HEK293T (cell line): Measurements from ENCODE around the gene TRAPPC13.

ENCODE experiments used
- CTCF ChIA-PET: fragments of 350-600 bp; formaldehyde crosslinking; extraction: SDS; loops from one replicate; lab custom pipeline; 2021; ENCODE audit warnings: antibody characterized with exemption, inconsistent platforms; lab: Yijun Ruan, JAX
- POLR2A ChIA-PET: fragments of 350-600 bp; formaldehyde crosslinking; extraction: SDS; loops from one replicate; lab custom pipeline; 2020; ENCODE audit warnings: antibody characterized with exemption, inconsistent platforms; lab: Yijun Ruan, JAX
- DNase-seq: peaks from one replicate; pipeline ENCODE4 v3.0.0; 2012; ENCODE audit warnings: mixed read lengths; ENCODE audit errors: extremely low spot score
- ARNT ChIP-seq: fragments of 450-650 bp; IDR thresholded peaks from 2 replicates; pipeline ENCODE4 v1.6.1; 2017; ENCODE audit warnings: mild to moderate bottlenecking
- BHLHE40 ChIP-seq: fragments of 450-650 bp; IDR thresholded peaks from 2 replicates; pipeline ENCODE4 v1.6.1; 2016; ENCODE audit warnings: mild to moderate bottlenecking, moderate library complexity, borderline replicate concordance
- CTBP1 ChIP-seq: fragments of 450-650 bp; IDR thresholded peaks from 2 replicates; pipeline ENCODE4 v1.6.1; 2016; ENCODE audit warnings: borderline replicate concordance
- ELF4 ChIP-seq: fragments of 450-650 bp; IDR thresholded peaks from 2 replicates; pipeline ENCODE4 v1.6.1; 2017; ENCODE audit warnings: antibody characterized with exemption
- FOXA1 ChIP-seq: fragments of 450-650 bp; IDR thresholded peaks from 2 replicates; pipeline ENCODE4 v1.6.1; 2016; ENCODE audit warnings: mild to moderate bottlenecking
- FOXK2 ChIP-seq: fragments of 450-650 bp; IDR thresholded peaks from 2 replicates; pipeline ENCODE4 v1.6.1; 2016; ENCODE audit warnings: mild to moderate bottlenecking
- FOXM1 ChIP-seq: fragments of 450-650 bp; IDR thresholded peaks from 2 replicates; pipeline ENCODE4 v1.6.1; 2017; ENCODE audit warnings: mild to moderate bottlenecking, borderline replicate concordance
- HDGF ChIP-seq: fragments of 450-650 bp; IDR thresholded peaks from 2 replicates; pipeline ENCODE4 v1.6.1; 2017; ENCODE audit warnings: antibody characterized with exemption, borderline replicate concordance
- L3MBTL2 ChIP-seq: fragments of 450-650 bp; conservative IDR thresholded peaks from 2 replicates; pipeline ENCODE4 v1.6.1; 2016; ENCODE audit warnings: mild to moderate bottlenecking
- LEF1 ChIP-seq: fragments of 450-650 bp; IDR thresholded peaks from 2 replicates; pipeline ENCODE4 v1.6.1; 2017; ENCODE audit warnings: mild to moderate bottlenecking, borderline replicate concordance
- NFRKB ChIP-seq: fragments of 450-650 bp; IDR thresholded peaks from 2 replicates; pipeline ENCODE4 v1.6.1; 2016; ENCODE audit warnings: mild to moderate bottlenecking, moderate library complexity
- SP1 ChIP-seq: fragments of 450-650 bp; IDR thresholded peaks from 2 replicates; pipeline ENCODE4 v1.6.1; 2017
- SUZ12 ChIP-seq: fragments of 450-650 bp; IDR thresholded peaks from 2 replicates; pipeline ENCODE4 v1.6.1; 2016; ENCODE audit warnings: mild to moderate bottlenecking
- TARDBP ChIP-seq: fragments of 450-650 bp; IDR thresholded peaks from 2 replicates; pipeline ENCODE4 v1.6.1; 2016
- ZNF384 ChIP-seq: fragments of 450-650 bp; IDR thresholded peaks from 2 replicates; pipeline ENCODE4 v1.6.1; 2016
- TF ChIP-seq, protein P1 (sequence below): fragments of 450-650 bp; IDR thresholded peaks from 2 replicates; pipeline ENCODE4 v1.6.1; 2016

The TRAPPC13 gene

DNA sequence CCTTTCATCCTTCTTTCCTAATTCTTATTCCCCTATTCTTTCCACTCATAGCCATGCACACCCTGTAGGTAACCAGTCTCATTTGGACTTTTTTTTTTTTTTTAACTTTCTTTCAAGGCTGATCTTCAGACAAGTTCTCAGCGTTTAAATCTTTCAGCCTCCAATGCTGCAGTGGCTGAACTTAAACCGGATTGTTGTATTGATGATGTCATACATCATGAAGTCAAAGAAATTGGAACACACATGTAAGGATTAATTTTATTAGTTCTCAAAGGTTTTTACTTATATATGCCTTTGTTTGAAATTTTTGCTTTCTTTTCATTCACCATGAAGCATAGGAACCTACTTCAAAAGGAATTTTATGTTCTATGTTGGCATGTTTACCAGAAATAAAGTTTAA, 22.1 kb downstream of the TRAPPC13 start:
- no peak for DNase-seq
- ChIA-PET POLR2A (no interaction called here), CTCF (no interaction called here)
- no peak for TF ChIP-seq FOXA1
- no peak for TF ChIP-seq BHLHE40
- TF ChIP-seq, protein P1, sequence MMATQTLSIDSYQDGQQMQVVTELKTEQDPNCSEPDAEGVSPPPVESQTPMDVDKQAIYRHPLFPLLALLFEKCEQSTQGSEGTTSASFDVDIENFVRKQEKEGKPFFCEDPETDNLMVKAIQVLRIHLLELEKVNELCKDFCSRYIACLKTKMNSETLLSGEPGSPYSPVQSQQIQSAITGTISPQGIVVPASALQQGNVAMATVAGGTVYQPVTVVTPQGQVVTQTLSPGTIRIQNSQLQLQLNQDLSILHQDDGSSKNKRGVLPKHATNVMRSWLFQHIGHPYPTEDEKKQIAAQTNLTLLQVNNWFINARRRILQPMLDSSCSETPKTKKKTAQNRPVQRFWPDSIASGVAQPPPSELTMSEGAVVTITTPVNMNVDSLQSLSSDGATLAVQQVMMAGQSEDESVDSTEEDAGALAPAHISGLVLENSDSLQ, result no peak
- TF ChIP-seq HDGF, result no peak
- no peak for TF ChIP-seq SP1
- TF ChIP-seq ARNT, result no peak
- TF ChIP-seq NFRKB, result no peak
- TF ChIP-seq SUZ12, result no peak
- no peak for TF ChIP-seq FOXK2
- TF ChIP-seq L3MBTL2, result no peak
- no peak for TF ChIP-seq TARDBP
- TF ChIP-seq FOXM1, result no peak
- no peak for TF ChIP-seq ZNF384
- TF ChIP-seq ELF4, result no peak
- TF ChIP-seq LEF1, result no peak
- TF ChIP-seq CTBP1, result no peak

DNA sequence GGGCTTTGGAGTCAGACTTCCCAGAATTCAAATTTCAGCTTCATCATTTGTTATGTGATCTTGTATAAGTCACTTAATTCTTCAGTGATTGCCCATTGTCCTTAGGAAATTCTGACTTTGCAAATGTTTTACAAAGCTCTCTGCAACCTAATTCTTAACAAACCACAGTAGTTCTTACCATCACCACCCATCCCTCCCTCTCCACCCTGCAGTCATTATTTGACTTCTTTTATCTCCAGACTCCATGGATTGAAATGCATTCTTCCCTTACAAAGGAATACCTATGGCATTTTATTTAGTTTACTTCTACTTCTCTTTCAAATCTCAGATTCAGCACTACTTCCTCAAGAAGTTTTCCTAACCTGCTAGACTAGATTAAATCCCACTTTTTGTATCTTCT, 23.1 kb downstream of the TRAPPC13 start:
- CTCF ChIA-PET, result no interaction called here
- POLR2A ChIA-PET, result no interaction called here
- no peak for DNase-seq
- TF ChIP-seq FOXM1, result no peak
- no peak for TF ChIP-seq SUZ12
- no peak for TF ChIP-seq ZNF384
- no peak for TF ChIP-seq ELF4
- no peak for TF ChIP-seq ARNT
- TF ChIP-seq NFRKB, result no peak
- TF ChIP-seq BHLHE40, result no peak
- TF ChIP-seq LEF1, result no peak
- no peak for TF ChIP-seq L3MBTL2
- TF ChIP-seq TARDBP, result no peak
- TF ChIP-seq, protein P1, result no peak
- no peak for TF ChIP-seq SP1
- TF ChIP-seq CTBP1, result no peak
- TF ChIP-seq FOXA1, result no peak
- no peak for TF ChIP-seq FOXK2
- TF ChIP-seq HDGF, result no peak

DNA sequence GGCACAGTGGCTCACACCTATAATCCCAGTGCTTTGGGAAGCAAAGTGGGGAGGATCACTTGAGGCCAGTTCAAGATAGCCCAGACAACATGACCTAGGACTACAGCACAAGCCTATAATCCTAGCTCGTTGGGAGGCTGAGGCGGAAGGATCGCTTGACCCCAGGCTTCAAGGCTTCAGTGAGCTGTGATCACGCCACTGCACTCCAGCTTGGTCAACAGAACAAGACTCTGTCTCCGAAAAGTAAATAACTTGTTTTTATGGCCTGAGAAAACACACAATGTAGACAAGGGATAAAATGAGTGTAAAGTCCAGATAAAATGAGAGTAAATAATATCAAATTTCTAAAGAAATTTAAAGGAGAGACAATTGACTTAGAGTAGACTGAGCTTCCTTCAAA, 26.3 kb downstream of the TRAPPC13 start:
- POLR2A ChIA-PET, result interaction anchor here (0.8 kb wide), 1 partner anchor 27 kb away, joined by 3 read pairs; the partner anchor contains the start of gene TRIM23
- TF ChIP-seq CTBP1 (no peak), FOXA1 (no peak), L3MBTL2 (no peak), BHLHE40 (no peak), FOXK2 (no peak), FOXM1 (no peak), SP1 (no peak), ZNF384 (no peak), ARNT (no peak), LEF1 (no peak)
- TF ChIP-seq, protein P1, result no peak
- CTCF ChIA-PET, result interaction anchor here (1.6 kb wide), 1 partner anchor 13 kb away, joined by 7 read pairs; no protein-coding TSS in a partner anchor
- DNase-seq, result no peak

DNA sequence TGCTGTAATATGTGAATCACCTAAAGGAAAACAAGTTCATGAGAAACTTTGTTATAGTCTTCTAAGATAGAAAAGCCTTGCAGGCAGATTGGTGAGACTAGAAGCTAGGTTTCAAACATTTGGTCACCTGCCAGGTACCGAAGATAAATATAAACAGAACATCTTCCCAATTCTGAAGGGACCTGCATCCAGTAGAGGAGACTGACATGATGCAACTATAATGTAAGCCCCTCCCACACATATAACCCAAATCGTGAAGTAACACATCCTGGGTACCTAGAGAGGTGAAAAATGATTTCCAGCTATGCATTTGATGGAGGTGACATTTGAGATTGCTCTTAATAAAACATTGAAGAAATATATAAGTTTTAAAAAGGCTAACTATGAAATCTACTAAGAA, 29.9 kb downstream of the TRAPPC13 start:
- ChIA-PET POLR2A (no interaction called here), CTCF (no interaction called here)
- no peak for TF ChIP-seq ARNT
- TF ChIP-seq NFRKB, result no peak
- TF ChIP-seq TARDBP, result no peak
- no peak for TF ChIP-seq FOXA1
- TF ChIP-seq, protein P1, result no peak
- TF ChIP-seq HDGF, result no peak
- no peak for TF ChIP-seq CTBP1
- TF ChIP-seq FOXM1, result no peak
- TF ChIP-seq SUZ12, result no peak
- no peak for DNase-seq

DNA sequence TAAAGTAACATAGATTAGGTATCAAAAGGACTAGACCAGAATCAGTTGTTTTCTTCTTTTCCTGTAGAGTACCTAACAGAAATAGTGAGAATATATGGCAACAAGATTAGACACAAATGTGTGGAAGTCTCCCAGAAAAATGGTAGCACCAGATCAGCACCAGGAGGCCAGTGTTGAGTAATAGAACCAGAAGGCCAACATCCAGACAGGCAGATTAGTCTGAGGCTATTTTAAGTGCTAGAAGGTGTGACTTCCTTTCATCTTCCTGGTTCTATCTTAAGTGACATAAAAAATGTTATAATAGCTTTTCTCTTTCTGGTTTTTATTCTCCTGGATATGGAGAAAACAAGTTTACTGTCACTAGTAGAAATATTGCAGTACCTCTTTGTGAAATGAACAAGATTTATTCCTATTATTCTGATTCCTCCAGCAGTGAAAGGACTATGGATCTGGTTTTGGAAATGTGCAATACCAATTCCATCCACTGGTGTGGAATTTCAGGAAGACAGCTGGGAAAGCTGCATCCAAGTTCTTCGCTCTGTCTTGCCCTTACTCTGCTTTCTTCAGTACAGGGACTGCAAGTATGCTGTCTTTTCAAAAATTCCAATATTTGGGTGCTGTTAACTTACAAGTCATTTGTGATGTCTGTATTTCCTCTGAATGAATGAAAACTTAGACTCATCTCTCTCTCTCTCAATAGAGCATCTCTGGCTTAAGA, 39.1 kb downstream of the TRAPPC13 start:
- ChIA-PET POLR2A (no interaction called here), CTCF (interaction anchor here (0.7 to 2.3 kb wide), 2 partner anchors 12 to 1004 kb away, joined by 3 to 7 read pairs; no protein-coding TSS in a partner anchor)
- TF ChIP-seq FOXM1 (no peak), LEF1 (no peak), HDGF (no peak), ARNT (no peak), FOXA1 (no peak), NFRKB (no peak), FOXK2 (no peak), SP1 (no peak), L3MBTL2 (no peak), ZNF384 (no peak), CTBP1 (no peak), ELF4 (no peak), SUZ12 (no peak), BHLHE40 (no peak), TARDBP (no peak)
- TF ChIP-seq, protein P1, result no peak
- peak; percentile 49 for DNase-seq
